ENCODE results near the gene MT1F.
"Not testable (repeated sequence)": the region's sequence is repeated elsewhere in the genome, so short reads cannot be mapped to it uniquely, and the experiment has no call there.

Gene MT1F

DNA sequence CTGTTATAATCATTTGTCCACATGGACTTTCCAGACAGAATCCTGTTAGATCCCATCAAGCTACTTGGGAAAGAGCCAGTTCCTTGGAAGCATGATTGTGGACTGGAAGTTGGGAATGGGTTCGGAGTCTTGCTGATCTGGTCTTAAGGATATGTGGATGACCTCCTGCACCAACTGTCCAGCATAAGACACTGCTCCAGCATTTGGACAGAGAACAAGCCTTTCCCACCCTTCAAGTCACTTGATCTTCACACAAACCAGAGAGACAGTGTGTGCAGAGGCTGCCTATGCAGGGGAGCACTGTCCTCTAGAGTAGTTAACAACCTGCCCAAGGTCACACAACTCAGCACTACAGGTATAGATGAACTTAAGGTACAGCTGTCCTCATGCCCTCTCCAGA, 11.9 kb upstream of the MT1F start:
- DNase-seq: no peak

DNA sequence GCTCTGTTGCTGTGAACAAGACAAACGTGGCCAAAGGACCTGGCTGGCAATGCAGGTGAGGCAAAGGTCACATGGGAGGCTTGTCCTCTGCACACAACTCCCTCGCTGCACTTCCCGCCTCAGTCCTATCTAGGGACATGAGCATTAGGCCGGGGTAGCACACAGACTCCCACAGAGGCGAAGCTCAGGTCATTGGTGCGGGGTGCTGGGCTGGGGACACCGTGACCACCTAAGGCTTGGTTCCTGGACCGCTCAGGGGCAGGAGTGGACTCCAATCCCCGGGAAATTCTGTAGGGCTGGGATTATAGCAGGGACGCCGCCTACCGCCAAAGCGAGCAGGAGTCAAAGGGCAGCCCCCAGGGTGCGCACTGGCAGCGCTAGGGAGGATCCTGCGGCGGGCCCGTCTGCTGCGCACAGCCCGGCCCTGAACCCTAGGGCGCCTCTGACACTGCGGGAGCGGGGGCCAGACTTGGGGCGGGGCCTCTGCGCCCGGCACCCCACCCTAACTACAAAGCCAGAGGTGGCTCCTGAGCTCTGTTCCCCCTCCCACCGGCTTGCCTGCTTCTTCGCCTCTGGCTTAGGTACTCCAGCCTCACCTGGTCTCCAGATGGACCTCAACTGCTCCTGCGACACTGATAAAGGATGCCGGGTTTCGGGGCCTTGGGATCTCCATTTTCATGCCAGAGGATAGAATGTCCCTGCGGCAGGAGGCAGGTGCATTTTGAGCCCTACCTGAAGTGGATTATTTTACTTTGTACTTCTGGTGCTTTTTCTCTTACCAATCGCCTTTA, 9.9 kb upstream of the MT1F start:
- DNase-seq: no peak

DNA sequence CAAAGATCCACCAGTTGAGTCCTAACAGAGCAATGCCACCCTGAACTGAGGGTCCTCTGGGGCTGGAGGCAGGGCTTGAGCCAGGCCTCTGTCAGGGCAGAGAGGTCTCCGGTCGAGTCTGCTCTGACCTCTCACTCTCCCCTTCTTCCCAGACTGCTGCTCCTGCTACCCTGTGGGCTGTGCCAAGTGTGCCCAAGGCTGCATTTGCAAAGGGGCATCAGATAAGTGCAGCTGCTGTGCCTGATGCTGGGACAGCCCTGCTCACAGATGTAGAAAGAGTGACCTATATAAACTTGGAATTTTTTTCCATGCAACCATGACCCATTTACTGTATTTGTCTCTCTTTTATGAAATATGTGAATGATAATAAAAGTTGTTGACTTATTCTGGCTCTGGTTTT, 8.5 kb upstream of the MT1F start:
- no peak for DNase-seq

DNA sequence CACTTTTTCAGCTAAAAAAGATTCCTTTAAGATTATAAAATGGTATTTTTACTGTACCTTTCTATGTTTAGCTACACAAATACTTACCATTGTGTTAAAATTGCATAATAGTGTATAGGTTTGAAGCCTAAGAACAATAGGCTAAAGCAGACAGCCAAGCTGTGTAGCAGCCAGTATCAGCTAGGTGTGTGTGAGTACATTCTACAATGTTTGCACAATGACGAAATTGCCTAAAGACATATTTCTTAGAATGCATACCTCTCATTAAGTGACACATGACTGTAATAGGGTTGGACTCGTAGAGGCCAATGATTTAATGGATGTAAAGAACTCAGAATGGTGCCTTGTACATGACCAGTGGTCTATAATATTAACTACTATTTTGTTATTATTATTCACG, 7.9 kb upstream of the MT1F start:
- no peak for DNase-seq

GRCh38 chr16:56651586-56651985, 6.2 kb upstream of the MT1F start, which contains the start of gene MT1B:
Gene MT1B, plus strand, starts transcription at chr16:56651886. Its CDS starts 68 bp downstream, at chr16:56651954.
- DNase-seq: no peak

- DNase-seq: no peak
Observed at GRCh38 chr16:56652600-56652999, 5.2 kb upstream of the MT1F start.

- no peak for DNase-seq
Observed at GRCh38 chr16:56653218-56653617, 4.5 kb upstream of the MT1F start.

DNA sequence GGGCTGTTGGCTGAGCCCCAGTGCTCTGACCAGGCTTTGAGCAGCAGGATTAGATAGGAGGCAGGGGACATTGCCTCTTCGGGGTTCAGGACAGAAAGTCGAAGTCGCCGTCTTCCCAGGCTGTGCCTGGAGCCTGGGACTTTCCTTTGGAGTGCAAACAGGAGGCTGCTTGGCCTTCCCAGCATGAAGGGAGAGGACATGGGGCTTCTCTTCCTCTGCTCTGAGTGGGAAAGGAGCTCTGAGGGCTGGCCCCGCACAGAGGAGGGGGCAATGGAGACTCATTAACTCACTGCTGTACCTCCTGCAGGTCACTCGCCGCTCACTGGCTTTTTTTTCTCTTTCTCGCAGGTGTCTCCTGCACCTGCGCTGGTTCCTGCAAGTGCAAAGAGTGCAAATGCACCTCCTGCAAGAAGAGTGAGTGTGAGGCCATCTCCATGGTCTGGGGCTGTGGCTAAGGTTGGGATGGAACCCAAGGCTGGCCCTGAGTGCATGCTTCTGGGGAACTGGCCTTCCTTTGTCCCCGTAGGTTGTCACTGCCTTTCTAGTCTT, 642 bp downstream of the MT1F start:
- no peak for DNase-seq

DNA sequence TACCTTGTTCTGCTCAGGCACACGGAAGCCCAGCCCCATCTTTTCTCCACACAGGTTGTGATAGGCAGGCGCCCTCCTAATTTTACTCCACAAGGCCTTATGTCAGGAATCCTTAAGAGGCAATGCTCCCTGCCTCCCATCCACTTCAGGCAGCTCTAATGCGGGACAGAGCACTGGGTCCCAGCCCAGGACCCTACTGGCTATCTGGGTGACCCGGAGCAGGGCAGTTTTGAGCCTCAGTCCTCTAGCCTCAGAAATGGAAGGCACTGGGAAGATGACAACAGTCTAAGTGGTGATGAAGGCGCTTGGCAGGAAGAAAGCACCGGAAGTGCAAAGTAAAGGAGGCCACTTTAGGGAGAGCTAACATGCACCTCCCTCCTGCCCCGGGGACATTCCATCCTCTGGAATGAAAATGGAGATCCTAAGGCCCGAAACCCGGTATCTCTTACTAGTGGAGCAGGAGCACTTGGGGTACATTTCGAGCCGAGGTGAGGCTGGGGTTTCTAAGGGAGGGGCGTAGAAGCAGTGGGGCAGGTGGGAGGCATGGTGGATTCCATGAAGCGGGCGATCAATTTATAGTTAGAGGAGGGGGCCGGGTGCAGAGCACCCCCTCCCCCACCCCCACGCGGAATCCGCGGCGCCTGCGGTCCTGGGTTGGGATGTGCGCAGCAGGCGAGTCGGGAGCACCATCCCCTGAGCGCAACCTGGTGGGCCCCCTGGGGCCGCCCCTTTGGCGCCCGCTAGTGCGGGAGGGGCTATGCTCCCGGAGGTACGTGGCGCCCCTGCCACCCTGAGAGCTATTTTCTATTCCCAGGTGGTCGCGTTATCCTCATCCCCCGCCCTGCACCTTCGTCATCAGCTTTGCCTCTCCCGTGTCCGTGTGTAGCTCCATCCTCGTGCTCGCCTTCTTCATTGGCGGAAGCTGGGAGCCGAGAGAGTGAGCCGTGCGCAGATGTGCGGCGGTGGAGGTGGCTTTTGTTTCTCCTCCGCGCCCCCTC, 4.9 kb downstream of the MT1F start:
- DNase-seq: peak; percentile 36

DNA sequence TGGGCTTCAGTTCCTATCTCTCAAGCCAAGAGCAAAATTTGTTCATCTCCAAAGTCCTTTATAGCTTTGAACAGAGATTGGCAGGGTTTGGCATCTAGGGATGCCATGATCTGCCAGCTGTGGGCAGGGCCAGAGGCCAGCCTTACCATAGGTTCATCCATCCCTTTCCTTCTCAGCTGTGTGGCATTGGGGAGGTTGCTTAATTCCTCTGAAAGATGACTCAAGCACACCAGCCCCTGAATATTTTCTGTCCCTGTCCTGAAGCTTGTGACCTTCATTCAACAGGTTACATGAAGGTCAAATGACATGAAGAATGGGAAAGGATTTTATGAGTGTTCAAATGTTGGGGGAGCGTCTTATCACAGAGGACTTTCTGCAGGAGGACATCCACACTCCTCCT, 6.7 kb downstream of the MT1F start:
- no peak for DNase-seq

- not testable (repeated sequence) for DNase-seq
Observed at GRCh38 chr16:56665286-56666261, 7.8 kb downstream of the MT1F start.

DNA sequence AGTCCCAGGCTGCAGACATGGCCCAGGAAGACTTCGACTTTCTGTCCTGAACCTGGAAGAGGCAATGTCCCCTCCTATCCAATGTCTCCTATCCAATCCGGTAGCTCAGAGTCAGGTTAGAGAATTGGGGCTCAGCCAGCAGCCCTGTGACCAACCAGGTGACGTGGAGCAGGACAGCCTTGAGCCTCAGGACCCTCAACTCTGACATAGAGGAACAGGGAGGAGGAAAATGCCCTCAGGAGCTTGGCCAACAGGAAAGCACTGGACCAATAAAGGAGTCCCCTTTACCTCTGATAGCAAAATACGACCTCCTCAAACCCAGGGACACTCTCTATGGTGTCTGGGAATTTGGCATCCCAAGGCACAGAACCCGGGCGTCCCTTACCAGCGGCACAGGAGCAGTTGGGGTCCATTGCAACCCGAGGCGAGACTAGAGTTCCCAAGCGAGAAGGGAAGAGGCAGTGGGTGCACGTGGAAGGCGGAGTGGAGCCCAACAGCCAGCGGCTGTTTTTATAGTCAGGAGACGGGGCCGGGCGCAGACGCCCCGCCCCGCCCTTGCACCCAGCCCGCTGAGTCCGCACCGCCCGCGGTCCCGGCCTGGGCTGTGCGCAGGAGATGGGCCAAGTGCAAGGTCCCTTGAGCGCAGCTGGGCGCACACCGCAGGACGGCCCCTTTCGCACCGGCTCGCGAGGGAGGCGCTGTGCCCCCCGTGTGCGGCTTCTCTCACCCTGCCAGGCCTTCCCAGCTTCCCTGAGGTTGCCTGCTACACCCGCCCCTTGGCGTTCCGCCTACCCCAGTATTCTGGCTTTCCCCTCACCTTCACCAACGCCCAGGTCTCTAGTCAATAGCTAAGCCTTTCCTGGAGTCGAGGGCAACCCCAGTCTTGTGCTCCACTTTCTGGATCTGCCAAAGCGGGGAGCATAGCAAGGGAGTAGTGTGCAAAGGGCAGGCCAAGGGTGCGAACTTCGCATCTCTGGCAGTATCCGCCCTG, 10.1 kb downstream of the MT1F start, which contains the start of gene MT1G:
Gene MT1G, minus strand, starts transcription at position 485 of the 991 bp plus-strand sequence. Its CDS starts 72 bp downstream, at position 413.
- no peak for DNase-seq

DNA sequence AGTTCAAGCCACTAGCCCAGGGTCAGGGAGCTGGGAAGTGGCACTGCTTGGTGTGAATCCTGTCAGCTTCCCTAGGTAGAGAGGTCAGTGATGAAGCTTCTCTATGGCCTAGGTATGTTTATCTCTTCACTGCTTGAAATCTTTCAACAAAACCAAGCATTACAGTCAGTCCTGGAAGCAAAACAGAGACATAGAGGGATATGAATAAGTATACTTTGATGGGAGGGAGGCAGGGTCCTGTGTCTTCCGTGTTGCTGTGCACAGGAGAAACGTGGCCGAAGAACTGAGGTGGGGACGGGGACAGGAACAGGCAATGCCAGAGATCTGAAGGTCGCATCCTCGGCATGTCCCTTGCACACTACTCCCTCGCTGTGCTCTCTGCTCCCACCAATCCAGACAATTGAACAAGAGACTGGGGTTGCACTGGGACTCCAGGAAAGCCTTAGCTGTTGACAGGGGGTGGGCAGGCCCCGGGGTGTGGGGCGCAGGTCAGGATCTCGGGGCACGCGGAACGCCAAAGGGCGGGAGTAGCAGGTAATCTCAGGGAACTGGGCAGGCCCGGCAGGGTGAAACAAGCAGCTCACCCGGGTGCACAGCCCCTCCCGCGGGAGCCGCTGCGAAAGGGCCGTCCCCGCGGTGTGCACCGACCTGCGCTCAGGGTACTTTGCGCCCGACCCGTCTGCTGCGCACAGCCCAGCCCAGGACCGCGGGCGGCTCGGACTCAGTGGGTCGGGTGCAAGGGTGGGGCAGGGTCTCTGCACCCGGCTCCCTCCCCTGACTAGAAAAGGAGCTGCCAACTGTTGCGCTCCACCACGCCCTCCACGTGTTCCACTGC, 11.5 kb downstream of the MT1F start, which contains the start of gene MT1H:
Gene MT1H, plus strand, starts transcription at position 810 of the 835 bp plus-strand sequence. CDS start 71 bp downstream, outside the sequence.
- DNase-seq: no peak

DNA sequence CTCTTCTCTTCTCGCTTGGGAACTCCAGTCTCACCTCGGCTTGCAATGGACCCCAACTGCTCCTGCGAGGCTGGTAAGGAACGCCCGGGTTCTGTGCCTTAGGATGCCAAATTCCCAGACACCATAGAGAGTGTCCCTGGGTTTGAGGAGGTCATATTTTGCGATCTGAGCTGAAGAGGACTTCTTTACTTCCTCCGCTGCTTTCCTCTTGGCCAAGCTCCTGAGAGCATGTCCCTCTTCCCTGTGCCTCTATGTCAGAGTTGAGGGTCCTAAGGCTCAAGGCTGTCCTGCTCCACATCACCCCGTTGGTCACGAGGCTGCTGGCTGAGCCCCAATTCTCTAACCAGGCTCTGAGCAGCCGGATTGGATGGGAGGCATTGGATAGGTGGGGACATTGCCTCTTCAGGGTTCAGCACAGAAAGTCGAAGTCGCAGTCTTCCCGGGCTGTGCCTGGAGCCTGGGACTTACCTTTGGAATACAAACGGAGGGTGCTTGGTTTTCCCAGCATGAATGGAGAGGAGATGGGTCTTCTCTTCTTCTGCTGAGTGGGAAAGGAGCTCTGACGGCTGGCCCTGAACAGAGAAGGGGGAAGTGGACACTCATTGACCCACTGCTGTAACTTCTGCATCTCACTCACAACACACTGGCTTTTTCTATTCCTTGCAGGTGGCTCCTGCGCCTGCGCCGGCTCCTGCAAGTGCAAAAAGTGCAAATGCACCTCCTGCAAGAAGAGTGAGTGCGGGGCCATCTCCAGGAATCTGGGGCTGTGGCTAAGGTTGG, 12.3 kb downstream of the MT1F start:
- no peak for DNase-seq

GRCh38 chr16:56670620-56670934, 12.8 kb downstream of the MT1F start:
- DNase-seq: no peak

DNA sequence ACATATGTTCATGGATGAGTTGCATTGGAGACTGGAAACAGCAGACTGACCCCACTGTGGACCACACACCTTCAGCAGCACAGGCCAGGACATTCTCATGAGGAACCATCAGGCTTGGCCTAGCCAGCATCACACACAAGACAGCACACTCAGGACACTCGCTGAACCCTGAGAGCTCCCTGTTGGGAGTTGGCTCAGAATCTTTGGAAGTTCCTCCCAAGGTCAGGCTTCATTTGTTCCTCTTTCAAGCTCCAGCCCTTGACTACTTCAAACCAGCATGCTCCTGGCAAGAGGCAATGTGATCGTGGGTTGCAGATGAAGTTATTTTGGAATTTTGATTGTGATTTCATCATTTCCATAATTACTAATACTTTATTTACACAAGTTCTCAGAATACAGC, 13.9 kb downstream of the MT1F start:
- not testable (repeated sequence) for DNase-seq

DNA sequence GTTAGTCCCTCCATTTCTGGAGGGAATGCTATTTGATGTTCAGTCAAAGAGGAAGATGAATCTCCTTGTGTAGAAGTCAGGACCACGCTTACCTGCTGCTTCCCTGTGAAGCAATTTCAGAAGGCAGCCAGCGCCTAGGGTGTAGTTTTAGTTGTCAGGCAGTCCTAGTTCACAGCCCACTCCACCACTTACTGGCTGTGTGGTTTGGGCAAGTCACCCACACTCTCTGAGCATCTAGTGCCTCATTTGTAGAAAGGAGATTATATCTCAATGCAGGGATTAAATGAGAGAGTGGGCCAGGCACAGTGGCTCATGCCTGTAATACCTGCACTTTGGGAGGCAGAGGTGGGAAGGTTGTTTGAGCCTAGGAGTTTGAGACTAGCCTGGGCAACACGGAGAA, 14.4 kb downstream of the MT1F start:
- not testable (repeated sequence) for DNase-seq

DNA sequence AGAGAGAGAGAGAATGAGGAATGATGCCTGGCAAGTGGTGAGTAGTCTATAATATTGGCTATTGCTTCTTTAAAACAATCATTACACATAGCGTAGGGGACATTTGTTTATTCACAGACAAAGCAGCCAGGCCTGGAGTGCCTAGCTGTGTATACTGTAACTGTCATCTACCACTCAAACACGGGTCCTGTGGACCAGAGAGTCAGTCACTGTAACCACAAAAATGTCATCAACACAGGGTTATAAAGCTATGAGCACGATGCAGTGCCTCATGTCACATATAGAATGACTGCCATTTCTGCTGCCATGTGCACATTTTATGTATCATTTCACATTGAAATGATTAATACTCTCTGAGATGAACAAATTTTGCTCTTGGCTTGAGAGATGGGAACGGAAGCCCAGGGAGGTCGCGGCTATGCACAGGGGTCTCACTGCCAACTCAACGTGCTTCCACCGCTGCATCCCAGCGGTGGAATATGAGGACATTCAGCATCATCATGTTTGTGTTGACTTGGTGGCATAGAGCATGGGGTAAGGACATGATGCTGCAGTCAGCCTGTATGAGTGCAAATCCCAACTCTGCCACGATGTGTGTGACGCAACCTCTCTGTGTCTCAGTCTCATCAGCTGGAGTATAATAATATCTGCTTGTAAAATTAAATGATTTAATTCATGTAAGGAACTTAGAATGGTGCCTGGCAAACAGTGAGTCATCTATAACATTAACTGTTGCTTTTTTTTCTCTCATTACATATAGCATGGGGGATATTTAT, 15.2 kb downstream of the MT1F start:
- no peak for DNase-seq

Data from stimulated activated CD4-positive, alpha-beta T cell treated with anti-CD3 and anti-CD28 coated beads, Interleukin-12 subunit alpha, Interleukin-12 subunit beta, amount 100 ng/mL, for 4 hours (primary cell).